ENCODE data around the gene BAHCC1. TPM values are rescaled to one million over a fixed set of nuclear protein-coding genes. Genes with fewer than 3 reads are reported as not detected.

Gene BAHCC1
- total RNA-seq, 1 experiment from 2014 or later, result 0.31 TPM

DNA sequence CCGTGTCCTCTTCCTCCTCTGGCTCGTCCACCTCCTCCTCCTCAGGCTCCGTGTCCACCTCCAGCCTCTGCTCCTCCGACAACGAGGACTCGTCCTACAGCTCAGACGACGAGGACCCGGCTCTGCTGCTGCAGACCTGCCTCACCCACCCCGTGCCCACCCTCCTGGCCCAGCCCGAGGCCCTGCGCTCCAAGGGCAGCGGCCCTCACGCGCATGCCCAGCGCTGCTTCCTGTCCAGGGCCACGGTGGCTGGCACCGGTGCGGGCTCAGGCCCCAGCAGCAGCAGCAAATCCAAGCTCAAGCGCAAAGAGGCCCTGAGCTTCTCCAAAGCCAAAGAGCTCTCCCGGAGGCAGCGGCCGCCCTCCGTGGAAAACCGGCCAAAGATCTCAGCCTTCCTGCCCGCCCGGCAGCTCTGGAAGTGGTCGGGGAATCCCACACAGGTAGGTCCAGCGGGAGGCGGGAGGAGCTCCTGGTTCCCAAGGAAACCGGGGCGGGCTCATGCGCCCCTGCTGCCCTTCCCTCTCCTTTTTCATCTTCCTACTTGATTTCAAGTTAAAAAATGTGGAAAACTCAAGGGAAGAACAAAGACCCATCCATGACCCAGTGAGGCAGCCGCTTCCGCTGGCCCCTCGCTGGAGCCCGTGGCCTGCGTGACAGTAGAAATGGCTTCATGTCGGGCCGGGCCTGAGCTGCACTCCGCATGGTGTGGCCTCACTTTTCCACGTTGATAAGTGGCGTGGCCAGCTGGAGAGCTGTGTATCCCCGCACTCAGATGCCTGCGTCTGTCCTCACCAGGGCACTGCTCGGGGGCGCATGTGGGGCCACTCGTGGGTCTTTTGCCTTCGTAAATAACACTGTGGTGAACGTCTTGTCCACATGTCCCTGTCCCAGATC is 66.6 kb downstream of the BAHCC1 start:
- no peak for DNase-seq (ENCODE audit: low spot score)

DNA sequence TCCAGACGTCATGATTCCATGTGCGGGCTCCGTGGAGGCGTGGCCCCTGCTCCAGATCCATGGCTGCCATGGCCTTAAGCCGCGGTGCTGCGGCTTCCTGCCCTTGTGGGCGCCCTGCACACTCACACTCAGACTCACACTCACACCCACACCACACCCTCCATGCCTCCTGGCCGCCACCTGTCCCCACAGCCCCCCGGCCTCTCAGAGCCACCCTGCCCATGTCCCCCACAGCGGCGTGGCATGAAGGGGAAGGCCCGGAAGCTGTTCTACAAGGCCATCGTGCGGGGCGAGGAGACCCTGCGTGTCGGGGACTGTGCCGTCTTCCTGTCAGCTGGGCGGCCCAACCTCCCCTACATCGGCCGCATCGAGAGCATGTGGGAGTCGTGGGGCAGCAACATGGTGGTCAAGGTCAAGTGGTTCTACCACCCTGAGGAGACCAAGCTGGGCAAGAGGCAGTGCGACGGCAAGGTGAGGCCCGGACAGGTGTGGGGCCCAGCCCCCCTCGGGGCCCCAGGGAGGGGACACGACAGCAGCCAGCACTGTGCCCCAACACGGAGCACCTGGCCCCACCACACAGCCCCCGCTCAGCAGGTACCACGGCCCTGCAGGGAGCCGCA is 67.4 kb downstream of the BAHCC1 start:
- DNase-seq (ENCODE audit: low spot score), result no peak

DNA sequence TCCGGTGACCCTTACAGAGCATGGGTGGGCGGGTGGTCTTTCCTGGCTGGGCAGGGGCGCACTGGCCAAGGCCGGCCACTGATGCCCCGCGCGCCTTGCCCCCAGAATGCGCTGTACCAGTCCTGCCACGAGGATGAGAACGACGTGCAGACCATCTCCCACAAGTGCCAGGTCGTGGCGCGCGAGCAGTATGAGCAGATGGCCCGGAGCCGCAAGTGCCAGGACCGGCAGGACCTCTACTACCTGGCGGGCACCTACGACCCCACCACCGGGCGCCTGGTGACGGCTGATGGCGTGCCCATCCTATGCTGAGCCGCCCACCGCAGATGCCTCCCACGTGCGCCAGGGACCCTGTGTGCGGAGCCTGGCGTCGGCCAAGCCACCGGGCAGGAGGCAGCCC is 68.2 kb downstream of the BAHCC1 start:
- DNase-seq (ENCODE audit: low spot score), result no peak

DNA sequence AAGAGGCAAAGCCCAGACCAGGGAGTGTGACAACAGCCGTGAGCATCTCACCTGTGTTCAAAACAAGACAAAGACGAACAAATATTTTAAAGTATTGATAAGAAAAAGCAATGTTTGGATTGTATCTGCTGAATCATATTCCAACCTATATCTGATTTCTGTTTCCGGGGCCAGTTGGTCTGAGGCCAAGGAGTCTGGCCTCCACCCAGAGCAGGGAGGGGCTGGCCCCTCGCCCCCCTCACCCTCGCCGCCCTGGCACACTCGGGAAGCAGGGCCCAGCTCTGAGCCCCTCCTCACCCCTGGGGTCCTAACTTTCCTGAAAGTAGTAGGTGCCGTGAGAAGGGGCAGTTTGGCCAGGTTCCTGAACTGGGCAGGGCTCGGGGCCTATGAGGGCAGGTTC is 69.3 kb downstream of the BAHCC1 start:
- DNase-seq (ENCODE audit: low spot score), result no peak

DNA sequence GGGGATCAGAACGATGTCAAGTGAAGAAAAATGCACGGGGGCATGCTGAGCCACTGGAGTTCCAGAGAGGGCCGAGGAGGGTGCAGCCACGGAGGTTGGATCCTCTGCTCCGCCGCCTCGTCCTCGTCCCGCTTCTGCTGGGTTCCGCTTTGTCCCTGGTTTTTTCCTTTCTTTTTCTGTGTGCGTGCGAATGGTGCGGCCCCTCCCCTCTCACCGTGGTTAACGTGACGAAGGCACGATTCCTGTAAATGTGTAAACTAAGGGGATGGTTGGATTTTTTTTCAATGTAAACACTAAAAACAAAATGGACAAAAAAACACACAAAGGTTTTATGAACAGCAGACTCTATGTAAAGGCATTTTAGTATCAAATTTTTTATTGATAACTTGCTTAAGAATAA is 70.7 kb downstream of the BAHCC1 start:
- peak; percentile 84 for DNase-seq (ENCODE audit: low spot score)

DNA sequence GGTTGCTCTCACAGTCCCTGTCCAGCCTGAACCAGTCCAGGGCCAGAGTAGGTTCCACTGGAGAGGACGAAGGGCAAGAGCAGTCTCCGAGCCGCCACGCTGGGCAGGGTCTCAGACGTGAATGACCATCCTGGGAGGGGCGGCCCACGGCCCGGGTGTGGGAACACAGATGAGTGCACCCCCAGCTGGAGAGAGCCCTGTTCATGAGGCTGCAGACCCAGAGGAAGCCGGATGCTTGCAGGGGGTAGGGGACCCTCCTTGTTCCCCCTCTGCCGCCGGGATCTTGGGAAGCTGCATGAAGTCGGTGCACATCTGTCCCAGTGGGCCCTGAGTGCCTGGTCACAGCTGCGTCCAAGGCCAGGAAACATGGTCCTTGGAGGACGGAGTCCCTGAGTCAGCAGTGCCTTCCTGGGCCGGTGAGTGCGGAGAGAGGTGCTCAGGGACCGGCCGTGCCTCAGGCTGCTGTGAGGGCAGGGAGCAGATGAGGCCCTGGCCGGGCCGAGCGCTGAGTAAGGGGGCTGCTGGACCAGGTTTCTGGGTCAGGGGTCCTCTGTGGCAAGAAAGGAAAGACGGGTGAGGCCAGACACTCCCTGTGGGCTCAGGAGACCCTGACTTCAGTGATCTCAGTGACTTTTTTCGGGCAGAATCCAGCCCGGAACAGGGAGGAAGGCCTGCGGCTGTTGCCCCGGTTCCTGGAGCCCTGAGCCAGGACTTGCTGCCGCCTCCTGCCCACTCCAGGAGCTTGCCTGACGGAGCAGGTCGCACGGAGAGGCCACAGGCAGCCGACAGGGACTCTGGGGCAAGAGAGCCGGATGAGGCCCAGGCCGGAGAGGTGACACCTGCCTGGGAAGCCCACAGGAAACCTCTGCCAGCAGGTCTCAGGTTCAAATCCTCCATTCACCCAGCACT is 71.6 kb downstream of the BAHCC1 start:
- no peak for DNase-seq (ENCODE audit: low spot score)

DNA sequence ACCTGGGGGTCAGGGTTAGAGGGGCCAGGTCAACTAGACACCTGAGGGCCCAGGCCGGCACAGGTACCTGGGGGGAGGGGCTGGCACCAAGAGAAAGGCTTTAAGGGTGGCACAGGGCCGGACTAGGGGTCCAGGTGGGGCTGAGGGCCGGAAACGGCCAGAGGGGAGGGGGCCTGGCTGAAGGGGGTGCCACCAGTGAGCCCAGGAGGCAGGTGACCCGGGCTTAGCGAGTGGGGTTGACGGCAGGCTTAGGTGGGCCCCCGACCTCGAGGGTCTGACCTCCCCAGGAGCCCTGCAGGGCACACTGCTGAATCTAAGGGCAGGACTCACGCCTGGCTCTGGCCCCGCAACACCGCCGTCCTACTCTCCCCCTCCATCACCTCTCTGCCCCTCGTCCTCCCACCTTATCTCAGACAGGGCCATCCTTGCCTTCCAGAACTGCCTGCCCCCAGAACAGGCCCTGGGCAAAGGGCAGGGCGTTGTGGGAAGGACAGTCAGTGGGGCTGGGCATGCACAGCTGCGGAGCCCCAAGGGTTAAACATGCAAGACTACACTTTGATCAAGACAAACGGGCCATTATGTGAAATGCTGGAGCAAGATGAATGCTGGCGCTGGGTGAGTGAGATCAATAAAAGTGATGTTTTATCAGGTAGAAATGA is 73.0 kb downstream of the BAHCC1 start:
- DNase-seq (ENCODE audit: low spot score), result no peak

DNA sequence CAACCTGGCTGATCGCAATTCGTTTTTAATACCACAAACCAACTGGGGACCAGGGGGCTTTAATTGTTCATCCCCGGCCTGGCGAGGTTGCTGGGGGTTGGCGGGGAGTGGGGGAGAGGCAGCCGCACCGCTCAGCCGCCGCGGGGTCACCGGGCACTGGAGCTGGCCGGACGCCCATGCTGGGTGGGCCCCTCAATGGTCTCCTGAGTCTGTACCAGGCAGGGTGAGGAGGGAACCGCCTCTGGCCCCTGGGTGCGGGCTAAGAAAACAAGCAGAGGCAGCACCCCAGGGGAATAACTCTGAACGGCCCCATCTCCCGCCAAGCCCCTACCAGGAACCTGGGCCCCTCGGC is 73.5 kb downstream of the BAHCC1 start:
- DNase-seq (ENCODE audit: low spot score), result no peak

DNA sequence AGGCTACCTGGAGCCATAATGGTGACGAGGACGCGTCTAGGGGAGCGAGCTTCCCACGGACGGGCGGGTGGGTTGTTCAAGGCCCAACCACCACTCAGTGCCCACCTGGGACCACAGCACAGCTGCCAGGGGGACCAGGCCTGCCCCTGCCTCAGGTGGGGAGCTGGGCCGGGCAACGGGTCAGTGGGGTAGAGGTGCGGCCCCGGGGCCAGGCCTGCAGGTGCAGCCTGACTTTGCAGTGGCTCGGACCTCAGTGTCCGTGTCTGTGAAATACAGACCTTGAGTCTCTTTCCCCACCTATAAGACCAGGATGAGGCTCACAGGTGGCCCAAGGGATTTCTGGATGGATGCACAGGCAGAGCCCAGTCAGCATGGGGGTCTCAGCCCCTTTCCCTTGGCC is 74.0 kb downstream of the BAHCC1 start:
- no peak for DNase-seq (ENCODE audit: low spot score)

DNA sequence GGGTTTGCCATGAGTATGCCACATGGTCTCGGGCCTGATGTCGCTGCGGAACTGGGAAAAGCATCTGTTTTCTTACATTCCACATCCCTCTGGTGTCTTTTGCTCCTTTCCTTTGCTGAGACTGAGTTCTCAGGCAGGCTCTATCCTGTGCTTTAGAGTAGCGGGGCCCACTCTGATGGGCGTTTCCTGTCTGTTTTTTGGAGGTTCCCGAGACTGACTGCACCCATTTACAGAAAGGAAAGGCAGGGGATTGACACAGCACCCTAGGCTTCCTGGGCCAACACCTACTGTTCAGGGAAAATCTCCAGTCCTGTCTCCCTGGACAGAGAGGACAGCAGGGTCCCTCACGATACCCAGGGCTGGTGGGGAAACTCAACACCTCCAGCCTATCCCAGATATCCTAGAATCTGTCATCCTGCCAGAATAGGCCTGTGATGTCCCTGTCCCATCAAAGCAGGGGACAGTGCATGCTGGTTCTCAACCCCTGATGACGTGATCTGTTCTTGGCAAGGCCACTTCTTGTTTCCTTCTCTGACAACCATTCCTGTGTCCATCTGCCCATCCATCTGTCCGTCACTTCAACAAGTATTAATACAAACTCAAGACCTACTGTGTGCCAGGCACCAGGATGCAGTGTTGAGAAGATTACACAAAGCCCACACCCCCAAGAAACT is 75.2 kb downstream of the BAHCC1 start:
- no peak for DNase-seq (ENCODE audit: low spot score)

DNA sequence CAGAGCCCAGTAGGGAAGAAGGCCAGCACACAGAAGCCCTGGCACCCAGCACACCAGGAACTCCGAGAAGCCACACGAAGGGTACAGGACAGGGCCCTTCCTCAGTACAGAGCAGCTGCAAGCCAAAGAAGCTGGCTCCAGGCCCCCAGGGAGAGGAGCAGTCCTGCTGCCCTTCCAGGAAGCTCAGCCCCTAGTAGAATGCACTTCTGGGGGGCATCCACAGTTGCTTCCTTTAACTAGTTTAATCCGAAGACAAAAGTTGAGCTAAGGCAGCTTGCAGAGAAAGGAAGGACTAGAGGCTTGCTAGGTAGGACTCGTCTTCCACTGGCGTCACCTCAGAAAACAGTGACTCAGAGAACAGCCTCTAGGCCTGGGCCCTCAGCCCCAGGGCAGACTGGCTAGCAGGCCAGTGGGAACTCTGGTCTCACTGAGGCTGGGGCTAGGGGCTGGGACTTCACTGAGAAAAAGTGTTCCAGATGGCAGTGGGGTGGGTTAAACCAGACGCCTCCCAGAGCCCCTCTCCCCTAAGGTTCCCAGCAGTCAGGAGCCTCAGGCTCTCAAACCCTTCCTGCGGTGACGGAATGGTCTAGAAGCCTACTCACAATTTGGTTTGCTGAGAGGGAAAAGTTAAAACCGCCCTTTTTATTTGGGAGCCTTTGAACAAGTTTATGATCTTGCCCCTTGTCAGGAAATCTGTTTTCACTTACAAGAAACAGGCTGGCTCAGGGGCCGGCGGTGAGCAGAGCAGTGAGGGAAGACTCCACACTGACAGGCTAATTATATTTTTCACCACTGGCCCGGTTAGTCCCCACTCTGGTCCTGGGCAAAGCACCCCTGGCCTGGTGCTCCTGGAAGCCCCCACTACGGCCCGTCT is 75.9 kb downstream of the BAHCC1 start:
- no peak for DNase-seq (ENCODE audit: low spot score)

DNA sequence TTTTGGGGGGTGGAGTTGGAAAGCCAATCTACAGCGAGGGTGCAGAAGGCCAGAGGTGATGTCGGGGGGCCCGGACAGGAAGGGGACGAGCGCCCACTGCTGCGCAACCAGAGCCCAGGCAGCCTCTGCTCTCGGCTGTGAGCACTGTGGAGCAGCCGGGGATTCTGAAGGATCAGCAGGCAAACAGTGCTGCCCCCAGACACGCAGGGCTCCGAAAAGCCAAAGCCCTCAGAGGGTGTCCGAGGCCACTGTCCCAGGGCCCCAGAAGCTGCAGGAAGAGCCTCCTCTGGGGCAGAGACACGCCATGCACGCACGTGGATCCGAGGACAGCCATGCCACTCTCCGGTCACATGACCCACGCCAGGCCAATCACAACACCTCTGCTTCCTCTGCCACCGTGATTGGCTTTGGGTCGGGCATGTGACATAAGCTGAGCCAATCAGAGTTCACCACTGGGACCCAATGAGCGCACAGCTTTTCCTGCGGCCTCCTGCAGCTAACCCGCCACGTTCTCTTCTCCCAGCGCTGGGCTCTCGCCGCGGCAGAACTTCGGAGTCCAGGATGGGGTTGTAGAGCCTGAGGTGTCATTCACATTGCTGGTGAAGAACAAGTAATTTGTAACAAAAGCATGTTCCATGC is 76.7 kb downstream of the BAHCC1 start:
- DNase-seq (ENCODE audit: low spot score), result no peak

DNA sequence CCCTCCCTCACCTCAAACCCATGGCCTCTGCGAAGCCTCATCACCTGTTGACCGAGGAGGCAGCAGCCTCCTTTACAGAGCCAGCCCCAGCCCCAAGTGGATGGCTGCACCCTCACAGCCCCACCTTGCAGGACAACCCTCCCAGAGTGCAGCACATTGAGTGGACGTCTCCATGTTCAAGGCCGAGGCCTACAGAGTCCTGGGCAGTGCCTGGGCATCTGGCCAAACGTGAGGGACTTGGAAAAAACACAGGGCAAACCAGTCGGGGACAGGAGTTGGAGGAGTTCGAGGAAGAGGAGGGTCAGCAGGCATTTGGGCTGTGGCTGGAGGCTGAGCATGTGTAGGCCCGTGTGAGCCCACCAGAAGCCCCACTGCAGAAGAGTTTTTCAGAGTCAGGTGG is 77.8 kb downstream of the BAHCC1 start:
- DNase-seq (ENCODE audit: low spot score), result no peak

DNA sequence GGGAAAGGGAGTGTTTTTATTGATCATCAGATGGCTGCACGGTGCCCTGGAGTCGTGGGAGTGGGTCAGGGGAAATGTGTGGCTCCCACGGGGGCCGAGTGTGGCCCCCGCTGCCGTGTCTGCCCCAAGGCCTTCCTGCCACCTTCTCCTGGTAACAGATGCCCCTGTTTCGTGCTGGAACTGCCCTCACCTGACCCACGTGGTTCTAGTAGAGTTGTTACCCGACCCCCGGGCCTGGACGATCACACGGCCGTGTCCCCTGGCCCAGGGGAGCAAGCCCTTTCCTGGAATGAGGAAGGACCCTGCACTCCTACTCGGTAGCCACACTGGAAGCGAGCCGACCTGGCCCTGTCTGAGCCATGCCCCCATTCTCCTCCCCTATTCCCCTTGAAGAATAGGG is 79.7 kb downstream of the BAHCC1 start:
- DNase-seq (ENCODE audit: low spot score), result no peak

DNA sequence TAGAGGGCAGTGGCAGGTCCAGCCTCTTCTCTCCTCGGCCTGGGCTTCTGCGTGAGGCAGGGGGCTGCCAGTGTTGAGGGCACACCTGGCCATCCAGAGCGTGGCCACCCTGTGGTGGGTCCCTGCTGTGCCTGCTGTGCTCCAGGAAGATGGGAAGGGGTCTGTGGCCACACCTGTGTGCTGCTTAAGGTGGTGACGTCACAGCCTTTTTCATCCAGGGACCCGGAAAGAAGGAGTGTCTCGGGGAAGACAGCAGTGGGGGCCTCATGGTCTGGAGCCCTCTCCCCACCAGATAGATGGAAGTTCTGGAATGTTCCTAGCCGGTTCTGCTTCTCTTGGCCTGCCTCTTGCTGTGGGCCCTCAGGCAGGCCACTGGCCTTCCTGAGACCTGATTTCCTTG is 80.8 kb downstream of the BAHCC1 start:
- DNase-seq (ENCODE audit: low spot score), result no peak

DNA sequence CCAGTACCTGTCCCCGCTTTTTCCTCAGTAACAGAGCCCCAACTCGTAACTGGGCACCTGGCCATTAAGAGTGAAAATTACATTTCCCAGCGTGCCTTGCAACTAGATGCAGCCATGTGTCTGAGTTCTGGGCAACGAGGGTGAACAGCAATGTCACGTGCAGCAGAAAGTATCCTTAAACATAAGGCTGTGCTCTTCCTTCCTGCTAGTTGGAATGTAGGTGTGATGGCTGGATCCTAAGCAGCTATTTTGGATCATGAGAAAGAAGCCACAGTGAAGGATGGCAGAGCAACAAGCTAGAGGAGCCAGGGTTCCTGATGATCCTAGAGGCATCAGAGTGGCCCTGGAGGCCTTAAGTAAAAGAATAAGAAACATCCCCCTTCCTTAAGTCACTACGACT is 81.4 kb downstream of the BAHCC1 start:
- no peak for DNase-seq (ENCODE audit: low spot score)

DNA sequence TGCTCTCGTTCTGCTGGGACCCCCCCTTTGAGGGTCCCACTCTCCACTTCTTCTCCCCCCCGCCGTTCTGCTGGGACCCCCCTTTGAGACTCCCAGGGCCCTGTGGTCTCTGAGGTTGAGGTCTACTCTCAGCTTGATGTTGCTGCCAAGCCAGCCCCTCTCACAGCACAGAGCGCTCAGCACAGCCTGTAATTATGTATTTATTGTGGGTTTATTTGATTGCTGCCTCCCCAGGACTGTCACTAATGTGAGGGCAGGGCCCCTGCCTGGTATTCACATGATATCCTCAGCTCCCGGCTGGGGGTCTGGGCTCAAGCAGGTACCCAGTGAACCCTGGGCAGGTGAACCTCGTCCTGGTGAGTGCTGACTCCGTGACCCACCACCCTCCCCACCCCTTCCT is 81.9 kb downstream of the BAHCC1 start:
- no peak for DNase-seq (ENCODE audit: low spot score)

DNA sequence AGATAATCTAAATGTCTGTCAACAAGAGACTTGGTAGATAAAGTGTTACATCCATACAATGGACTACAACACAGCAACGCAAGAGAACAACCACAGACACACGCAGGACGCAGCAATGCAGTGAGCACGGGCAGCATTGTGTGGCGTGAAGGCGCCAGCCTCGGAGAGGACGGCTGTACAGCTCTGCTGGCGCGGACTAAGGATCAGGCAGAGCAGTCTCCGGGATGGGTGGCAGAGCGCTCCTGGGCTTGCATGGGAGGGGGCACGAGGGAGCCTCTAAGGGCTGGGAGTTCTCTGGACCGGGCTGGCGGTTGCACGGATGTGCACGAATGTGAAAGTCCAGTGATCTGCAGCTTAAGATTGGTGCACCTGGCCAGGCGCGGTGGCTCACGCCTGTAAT is 82.9 kb downstream of the BAHCC1 start:
- no peak for DNase-seq (ENCODE audit: low spot score)

DNA sequence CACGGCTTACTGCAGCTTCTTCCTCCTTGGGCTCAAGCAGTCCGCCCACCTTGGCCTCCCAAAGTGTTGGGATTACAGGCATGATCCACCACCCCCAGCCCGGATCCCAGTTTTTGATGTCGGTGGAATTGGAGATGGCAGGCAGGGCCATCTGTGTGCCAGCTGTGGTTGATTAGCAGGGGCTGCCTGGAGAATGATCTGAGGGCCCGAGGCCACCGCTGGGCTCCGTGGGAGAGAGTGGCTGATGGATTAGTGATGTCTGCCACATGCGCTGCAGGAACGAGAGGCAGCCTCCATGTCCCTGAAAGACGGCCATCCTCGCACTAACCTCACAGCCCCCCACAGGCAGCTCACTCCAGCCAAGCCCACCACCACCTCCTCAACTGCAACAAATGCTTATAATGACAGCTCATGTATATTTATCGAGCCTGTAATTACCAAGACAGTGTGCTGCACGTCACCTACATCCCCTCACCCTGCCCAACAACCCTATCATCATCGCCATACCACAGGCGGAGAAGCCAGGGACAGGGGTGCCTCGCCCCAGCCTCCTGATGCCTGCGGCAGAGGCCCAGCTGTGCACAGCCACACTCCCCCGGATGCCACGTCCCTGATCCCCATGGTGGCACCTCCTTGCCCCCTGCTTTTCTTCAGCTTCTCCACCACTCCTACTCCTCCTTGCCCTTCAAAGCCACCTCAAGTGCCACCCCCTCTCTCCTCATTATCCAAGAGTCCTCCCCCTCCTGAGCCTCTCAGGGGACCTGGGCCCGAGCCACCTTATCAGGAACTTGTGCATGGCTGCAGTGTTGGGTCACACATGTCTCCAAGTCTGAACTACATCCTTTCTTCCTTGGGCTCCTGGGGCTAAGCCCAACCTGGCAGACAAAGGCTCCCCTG is 84.2 kb downstream of the BAHCC1 start:
- no peak for DNase-seq (ENCODE audit: low spot score)
